HG03064 (cell line): ENCODE results near the gene APOA4.
A peak's percentile ranks its signal among the peaks of the same experiment; 100 is the strongest.
"Not testable (repeated sequence)": the region's sequence is repeated elsewhere in the genome, so short reads cannot be mapped to it uniquely, and the experiment has no call there.

Source experiments
- ATAC-seq: cut with Tn5 transposase; IDR thresholded peaks from one replicate; pipeline ENCODE4 v1.9.1; 2021; ENCODE audit warnings: low read depth; ENCODE audit not compliant: unreplicated experiment

Gene APOA4

DNA sequence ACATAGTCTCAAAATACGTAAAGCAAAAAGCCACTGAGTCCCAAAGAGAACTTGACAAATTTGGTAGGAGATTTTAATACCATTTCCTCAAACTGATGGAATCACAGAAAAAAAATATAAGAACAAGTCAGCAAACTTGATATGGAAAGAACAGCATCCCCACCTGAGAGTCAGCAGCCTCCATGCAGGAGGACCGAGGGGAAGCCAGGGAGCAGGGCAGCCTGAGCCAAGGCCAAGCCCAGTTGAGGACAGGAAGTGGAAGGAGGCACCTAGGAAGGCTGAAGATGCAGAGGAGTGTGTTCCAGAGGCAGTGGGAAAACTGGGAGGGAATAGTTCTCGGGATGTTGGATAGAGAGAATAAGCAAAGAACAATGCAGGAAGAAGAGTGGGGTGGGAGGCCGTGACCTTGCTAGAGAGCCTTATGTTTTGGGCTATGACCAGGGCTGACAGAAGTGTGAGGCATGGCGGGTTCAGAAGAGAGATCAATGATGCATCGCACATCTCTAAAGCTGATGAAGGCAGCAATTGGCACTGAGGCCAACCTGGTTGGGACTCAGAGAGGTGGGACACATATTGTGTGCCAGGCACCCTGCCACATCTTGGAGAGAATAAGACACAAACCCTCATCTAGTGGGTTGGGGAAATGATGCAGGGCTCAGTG is 15.4 kb downstream of the APOA4 start:
- no peak for ATAC-seq

DNA sequence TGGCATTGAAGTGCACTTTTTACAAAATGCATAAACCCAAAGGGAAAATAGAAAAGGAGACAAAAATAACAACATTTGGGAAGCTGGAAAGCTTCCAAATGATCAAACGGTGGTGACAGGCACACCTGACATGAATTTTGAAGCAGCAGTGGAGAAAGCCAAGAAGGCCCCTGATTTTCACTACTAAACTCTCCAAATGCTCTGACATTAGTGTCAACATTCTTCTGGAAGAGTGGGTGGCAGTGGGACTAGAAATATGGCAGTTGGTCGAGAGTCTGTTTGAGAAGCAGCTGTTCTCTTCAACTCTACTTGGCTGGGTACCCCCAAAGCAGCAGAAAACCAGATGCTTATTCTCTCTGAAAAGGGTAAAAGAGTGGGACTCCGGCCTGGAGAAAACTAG is 19.1 kb downstream of the APOA4 start:
- ATAC-seq: no peak

DNA sequence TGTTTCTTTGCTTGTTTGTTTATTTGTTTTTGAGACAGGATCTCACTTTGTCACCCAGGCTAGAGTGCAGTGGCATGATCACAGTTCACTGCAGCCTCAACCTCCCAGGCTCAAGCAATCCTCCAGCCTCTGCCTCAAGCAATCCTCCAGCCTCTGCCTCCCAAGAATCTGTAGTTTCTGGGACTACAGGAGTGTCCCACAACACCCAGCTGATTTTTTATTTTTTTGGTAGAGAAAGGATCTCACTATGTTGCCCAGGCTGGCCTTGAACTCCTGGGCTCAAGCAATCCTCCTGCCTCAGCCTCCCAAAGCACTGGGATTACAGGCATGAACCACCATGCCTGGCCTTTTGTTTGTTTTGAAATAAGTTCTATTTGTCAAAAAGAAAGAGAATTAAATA is 21.4 kb downstream of the APOA4 start:
- ATAC-seq: not testable (repeated sequence)

DNA sequence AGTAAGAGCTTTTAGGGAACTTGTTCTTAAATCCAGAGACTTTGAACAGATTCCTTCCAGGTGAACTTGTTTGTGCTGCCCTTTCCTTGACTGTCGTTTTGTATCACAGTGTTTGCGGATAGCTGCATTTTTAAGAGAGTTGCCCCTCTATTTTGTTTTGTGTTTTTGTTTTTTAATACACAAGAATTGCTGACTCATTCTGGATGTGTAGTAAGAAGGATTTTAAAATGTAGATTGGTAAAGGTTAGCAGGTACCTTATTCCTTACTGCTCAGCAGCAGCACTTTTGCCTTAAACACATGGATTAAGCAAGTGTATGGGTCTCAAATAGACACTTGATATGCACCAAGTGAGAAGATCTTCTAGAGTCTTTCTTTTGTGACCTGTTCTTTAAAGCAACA is 22.5 kb downstream of the APOA4 start:
- ATAC-seq: no peak

DNA sequence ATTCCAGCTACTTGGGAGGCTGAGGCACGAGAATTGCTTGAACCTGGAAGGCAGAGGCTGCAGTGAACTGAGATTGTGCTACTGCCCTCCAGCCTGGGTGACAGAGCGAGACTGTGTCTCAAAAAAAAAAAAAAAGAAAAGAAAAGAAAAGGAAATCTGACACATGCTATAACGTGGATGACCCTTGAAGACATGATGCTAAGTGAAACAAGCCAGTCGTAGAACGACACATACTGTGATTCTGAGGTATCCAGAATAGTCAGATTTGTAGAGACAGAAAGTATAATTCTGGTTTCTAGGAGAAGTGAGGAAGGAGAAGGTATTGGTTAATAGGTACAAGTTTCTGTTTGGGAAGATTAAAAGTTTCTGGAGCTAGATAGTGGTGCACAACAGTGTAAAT is 24.7 kb downstream of the APOA4 start:
- ATAC-seq: no peak

DNA sequence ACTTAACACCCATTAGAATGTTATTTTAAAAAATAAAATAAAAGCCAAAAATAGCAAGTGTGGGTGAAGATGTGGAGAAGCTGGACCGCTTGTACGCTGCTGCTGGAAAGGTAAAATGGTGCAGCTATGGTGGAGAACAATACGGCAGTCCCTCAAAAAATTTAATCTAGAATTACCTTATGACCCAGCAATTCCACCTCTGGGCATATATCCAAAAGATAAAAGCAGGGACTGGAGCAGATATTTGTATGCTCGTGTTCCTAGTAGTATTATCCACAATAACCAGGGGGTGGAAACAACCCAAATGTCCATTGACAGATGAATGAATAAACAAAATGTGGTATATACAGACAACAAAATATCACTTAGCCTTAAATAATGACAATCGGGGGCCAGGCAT is 25.3 kb downstream of the APOA4 start:
- ATAC-seq: no peak

DNA sequence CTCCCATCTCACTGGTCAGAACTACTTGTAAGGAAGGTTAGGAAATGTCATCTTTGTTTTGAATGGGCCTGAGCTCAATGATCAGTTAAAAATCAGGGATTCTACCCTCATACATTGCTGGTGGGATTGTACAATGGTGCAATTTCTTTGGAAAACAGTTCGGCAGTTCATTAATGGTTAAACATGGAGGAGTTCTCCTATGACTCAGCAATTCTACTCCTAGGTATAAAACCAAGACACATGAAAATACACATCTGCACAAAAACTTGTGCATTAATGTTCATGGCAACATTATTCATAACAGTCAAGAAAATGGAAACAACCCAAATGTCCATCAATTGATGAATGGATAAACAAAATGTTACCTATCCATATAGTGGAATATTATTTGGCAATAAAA is 26.6 kb downstream of the APOA4 start:
- ATAC-seq: no peak

DNA sequence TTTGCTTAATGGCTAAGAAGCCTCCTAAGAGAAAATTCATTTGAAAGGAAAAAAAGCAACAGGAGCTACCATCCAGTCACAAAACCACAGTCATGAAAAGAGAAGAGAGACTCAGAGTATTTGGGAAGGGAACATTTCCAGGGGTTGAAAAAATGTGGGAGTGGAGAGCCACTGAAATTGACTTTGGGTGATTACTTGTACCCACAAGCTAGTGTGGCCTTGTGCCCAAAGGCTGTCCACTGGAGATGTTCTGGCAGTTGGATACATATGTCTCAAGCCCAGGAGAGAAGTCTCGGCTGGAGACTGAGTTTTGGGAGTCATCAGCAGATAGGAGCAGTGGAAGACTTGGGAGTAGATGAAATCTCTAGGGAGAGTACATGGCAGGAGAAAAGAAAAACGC is 28.3 kb downstream of the APOA4 start:
- ATAC-seq: no peak

DNA sequence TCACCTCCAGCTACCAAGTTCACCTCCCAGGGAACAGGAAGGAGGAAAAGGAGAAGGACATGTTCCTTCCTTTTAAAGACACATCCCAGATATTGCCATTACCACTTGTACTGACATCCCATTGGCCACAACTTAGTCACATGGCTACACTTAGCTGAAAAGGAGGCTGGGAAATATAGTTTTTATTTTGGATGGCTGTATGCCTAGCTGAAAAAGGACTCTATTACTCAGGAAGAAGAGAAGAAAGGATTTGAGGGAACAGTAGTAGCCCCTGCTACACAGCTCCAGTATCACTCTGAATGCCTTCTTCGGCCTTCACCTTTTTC is 29.4 kb downstream of the APOA4 start:
- no peak for ATAC-seq

DNA sequence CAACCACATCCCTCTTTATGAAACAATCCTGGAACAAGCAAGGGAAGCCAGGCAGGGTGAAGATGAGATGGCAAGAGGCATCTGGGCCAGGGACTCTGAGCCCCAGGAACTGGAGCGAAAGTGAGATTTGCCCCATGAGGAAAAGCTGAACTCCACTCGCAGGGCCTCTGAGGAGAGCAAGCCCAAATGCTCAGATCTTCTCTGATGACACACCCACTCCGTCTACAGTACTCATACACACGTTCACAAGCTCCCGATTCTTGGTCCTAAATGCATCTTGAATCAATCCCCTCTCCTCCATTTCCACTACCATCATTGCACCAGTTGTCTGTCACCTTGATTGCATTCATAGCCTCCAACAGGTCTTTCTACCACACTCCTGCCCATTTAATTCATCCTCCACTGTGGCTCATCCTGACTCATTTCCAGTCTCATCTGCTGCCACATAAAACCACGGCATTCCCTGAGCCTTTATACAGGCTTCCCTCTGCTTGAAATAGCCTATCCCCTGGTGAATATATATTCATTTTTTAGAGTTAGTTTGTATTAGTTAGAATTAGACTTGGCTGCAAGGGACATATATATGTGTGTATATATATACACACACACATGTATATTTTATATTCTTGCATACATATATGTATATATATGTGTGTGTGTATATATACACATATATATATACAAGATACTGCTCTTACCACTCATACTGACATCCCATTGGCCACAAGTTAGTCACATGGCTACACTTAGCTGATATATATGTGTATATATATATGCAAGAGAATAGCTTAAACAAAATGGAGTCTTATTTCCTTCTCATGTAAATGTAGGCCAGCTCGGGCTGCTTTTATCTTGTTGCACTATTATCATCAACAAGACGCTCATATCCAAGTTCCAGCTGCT is 30.0 kb downstream of the APOA4 start:
- no peak for ATAC-seq

DNA sequence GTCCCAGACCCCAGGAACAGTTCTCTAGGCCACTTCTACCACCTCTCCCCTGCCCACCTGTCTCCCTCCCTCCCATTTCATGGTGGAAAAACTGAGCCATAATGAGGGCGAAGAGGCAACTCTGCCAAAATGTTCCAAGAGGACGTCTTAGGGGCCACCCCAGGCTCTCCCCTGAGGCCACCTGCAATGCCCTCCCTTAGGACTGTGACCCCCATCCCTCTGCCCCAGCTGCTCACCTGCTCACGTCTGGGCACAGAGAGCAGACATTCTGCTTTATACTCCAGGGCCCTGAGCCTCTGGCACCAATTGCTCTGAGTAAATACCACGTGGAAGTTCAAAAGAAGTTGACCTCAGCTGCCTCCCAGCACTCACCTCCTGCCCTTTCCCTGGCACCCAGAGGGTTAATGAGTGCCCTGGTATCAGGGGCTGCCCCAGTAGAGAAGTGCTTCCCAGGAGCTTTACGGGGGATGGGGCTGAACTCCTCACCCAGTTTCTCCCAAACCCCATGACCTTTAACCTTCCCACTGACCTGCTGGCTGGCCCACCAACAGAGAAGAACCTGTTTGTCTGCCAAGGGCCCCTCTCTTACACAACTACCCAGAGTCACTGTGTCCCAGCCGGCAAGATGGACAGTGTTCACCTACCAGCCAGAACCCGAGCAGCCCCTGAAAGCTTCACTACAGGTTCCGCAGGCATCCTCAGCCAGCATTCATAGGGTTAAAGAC is 30.8 kb downstream of the APOA4 start:
- no peak for ATAC-seq

DNA sequence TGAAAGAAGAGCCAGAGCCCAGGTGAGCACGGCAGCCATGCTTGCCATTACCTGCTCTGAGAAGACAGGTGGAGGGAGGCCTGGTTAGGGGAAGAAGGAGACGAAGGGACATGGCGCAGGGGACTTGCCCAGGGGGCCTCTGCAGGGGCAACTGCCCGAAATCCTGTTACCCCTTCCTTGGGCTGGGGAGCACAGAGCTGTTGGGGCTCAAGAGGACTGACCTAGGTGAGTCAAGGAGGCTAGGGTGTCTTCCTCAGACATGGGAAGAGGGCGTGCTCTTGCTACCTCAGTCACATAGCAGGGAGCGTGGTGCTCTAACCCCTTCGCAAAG is 31.3 kb downstream of the APOA4 start, which contains the start of gene APOA5:
Gene APOA5, minus strand, starts transcription at position 67 of the 331 bp plus-strand sequence. Its CDS starts 19 bp downstream, at position 48.
- ATAC-seq: no peak

DNA sequence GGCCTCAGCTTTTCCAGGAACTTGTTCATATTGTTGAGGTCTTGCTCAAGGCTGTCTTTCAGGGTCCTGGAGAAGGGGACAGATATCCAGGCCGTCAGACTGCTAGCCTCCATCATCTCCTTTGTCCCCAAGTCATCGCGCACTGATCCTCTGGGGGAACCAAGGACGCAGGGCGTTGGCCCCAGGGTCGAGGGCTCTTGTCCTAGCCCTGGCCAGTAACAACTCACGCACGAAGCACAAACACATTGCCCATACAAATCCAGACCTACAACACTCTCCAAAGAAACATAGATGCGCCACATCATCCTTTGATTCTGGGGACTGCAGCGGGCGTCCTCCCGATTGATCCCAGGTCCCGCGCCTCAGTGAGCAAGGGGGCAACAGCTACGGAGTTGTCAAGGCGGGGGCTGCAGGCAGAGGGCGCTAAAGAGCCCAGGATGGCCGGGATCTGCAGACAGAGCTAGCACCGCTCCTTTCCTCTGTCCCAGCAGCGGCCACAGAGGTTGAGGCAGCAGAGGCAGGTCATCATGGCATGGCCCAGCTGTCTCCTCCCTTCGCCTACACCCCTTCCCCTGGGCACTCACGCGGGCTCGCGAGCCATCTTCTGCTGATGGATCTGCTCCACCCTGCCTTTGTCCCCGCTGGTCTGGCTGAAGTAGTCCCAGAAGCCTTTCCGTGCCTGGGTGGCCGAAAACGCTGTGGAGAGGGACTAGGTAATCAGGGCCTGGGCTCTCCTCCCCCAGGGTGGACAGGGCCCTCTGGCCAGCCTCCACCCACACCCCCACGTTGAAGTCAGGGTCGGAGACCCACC is 31.9 kb downstream of the APOA4 start:
- no peak for ATAC-seq

DNA sequence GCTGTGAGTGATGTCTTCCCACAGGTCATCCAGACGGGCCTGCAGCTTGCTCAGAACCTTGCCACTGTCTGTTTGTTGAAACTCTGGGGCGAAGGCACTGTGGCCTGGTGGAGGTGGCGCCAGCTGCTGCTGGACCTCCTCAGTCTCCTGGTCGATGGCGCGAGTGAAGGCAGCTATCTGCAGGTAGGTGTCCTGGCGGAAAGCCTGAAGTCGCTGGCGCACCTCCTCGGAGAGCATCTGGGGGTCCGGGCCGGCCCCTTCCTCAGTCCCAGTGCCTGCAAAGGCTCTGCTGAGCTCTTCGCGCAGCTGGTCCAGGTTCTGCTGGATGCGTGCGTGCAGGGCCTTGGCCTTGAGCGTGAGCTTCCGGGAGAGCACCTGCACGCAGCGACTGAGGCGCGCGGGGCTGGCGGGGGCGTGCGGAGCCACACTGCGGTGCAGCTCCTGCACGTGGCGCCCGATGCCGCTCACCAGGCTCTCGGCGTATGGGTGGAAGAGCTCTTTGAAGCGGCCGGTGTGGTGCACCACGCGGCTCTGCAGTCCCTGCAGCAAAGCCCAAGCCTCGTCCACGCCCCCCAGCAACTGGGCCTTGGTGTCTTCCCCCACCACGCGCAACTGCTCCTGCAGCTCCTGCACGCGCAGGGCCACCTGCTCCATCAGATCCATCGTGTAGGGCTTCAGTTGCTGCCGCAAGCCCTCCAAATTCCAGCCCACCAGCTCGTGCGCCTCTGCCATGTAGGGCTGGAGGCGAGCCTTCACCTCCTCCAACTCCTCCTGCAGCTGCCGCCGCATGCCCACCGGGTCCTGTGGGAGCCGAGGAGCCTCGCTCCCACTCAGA is 32.7 kb downstream of the APOA4 start:
- no peak for ATAC-seq

DNA sequence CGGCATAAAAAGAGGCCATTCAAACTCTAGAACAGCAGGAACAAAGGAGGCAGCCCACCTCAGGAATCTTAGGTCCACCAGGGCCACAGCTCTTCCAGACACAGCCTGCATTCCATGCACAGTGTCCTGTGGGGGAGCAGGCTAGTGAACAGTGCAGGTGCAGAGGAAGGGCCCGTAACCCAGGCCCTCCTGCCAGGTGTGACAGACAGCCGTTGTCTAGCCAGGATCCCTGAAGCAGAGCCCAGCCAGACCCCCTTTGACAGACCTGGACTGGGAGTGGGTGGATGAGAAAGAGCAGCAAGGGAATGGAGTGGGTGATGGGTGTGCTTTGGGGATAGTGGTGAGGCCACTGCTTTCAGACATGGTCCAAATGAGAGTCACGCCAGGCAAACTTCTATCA is 34.1 kb downstream of the APOA4 start:
- ATAC-seq: no peak

DNA sequence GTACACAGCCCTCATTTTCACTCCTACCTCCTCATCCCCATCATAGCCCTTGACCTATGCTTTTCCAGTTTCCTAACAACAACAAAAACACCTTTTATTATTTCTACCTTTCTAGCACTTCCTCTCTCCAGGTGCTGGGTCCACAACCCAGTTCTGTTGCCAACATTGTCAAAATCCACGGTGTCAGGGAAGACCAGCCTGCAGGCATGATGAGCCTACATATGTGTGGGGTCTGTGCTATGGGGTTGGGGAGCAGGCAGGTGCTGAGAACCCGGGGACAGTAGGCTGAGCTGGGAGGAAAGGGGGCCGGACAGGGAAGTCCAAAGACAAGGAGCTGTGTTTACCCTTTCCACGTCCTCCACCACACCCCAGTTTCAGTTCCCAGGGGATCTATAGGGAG is 34.6 kb downstream of the APOA4 start:
- ATAC-seq: no peak

DNA sequence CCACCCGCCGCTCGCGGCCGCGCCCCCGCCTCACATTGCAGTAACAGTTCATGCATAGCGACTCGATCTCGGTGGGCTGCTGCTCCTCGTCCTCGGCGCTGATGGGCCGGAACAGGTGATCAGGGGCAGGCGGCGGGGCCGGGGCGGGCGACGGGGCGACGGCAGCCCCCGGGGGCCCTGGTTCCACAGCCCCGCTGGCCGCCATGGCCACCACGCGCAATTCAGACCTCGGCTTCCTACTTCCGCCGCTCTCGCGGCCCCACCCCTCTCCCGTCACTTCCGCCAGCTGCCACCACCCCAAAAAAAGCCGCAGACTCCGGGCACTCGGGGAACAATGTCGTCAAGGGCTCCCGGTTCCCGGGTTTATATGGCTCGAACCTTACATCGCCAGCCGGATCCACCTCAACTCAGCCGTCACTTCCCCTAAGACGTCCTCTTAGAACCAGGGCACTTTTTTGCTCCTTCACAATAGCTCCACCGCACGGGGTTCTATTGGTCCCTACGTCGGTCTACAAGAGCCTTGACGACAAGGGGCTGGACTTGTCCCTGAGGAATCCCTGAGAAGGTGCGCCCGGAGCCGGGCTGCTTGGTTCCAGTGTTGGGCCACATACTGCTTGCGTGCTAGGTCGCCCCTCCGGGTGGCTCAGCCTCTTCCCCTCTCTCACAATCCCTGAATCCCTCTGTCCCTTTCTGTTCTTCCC is 35.2 kb downstream of the APOA4 start, which contains the start of gene ZPR1:
Gene ZPR1, minus strand, starts transcription at position 238 of the 701 bp plus-strand sequence. Its CDS starts 33 bp downstream, at position 205.
- ATAC-seq: peak; percentile 86

DNA sequence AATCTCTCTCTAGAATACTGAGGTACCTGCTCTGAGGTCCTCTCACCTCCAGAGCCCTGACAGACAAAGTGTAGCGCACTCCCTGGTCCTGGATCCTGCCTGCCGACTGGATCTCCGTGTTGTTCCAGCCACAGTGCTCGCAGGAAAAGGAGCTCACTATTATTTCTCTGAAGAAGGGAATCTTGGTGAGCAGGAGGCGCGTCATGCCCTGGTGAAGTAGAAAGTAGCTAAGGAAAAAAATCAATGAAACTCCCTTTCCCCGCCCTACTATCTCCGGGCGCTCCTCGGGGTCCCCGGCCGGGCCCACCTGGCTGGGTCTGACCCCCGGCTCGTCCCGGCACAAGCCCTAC is 35.7 kb downstream of the APOA4 start:
- no peak for ATAC-seq

DNA sequence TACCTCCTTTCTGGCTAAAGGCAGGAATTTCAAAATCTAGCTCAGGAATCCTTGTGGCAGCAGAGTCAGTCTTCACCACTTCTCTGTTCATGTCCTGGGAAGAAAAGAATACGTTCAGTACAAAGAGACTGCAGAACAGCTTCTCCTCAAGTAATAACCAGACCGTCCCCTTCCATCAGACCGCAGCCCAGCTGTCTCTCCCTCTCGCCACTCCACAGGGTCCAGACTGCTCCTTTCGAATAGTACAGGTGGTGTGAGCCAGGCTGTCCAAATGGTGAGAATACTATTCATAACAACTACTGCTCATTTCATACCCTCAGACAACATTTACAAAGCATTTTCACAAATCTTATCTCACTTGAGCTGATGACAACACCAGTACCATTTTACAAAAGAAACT is 36.1 kb downstream of the APOA4 start:
- ATAC-seq: no peak
